RWPE2 (cell line): ENCODE results near the gene ITGAD.

Source experiments
- ATAC-seq: fragments of 200-7000 bp; cut with Tn5 transposase; 3 replicates; pipeline ENCODE4 v1.9.1; 2021; ENCODE audit warnings: low read depth
- DNase-seq: peaks from one replicate; pipeline ENCODE4 v3.0.0-alpha.2; 2020; ENCODE audit warnings: low spot score
- H3K27ac ChIP-seq: fragments of 450-650 bp; 2 replicates; pipeline ENCODE4 v1.5.1; 2017; ENCODE audit warnings: mild to moderate bottlenecking; ENCODE audit not compliant: poor library complexity, severe bottlenecking
- H3K27me3 ChIP-seq: fragments of 250-450 bp; sonication (Bioruptor Pico); 2 replicates; pipeline ENCODE4 v1.5.1; 2021; ENCODE audit warnings: mild to moderate bottlenecking, moderate library complexity; ENCODE audit not compliant: insufficient read depth, poor library complexity, severe bottlenecking
- H3K36me3 ChIP-seq: fragments of 250-450 bp; sonication (Bioruptor Pico); 2 replicates; pipeline ENCODE4 v1.5.1; 2020; ENCODE audit warnings: low read depth, mild to moderate bottlenecking, moderate library complexity
- H3K4me1 ChIP-seq: fragments of 250-450 bp; sonication (Bioruptor Pico); 2 replicates; pipeline ENCODE4 v1.5.1; 2021; ENCODE audit warnings: mild to moderate bottlenecking, moderate library complexity; ENCODE audit not compliant: insufficient read depth, poor library complexity, severe bottlenecking
- H3K4me3 ChIP-seq: fragments of 250-450 bp; sonication (Bioruptor Pico); 2 replicates; pipeline ENCODE4 v1.5.1; 2021; ENCODE audit warnings: mild to moderate bottlenecking, moderate library complexity; ENCODE audit not compliant: severe bottlenecking
- H3K9me3 ChIP-seq: fragments of 250-450 bp; sonication (Bioruptor Pico); 2 replicates; pipeline ENCODE4 v1.5.1; 2021; ENCODE audit warnings: mild to moderate bottlenecking, moderate library complexity; ENCODE audit not compliant: severe bottlenecking
- TF ChIP-seq, protein P1 (sequence below): fragments of 450-650 bp; IDR thresholded peaks from one replicate; pipeline ENCODE4 v1.5.1; 2017; ENCODE audit warnings: mild to moderate bottlenecking, moderate library complexity; ENCODE audit not compliant: poor library complexity, severe bottlenecking

ITGAD gene

DNA sequence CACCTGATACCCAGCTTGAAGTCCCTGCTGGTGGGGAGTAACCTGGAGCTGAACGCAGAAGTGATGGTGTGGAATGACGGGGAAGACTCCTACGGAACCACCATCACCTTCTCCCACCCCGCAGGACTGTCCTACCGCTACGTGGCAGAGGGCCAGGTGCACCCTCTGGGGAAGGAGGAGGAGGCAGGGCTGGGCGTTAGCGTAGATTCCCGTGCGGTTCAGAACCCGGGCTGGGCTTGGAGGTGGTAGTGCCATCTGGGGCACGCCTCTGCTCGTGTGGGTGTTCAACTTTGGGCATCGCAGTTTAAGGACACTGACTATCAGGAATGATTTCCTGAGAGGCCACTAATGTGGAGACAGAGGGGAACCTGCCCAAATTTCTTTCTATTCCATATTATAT is 19.9 kb upstream of the ITGAD start:
- Histone ChIP-seq H3K36me3 (no peaks in the 10 kb centered on the region), H3K27me3 (no peaks in the 10 kb centered on the region), H3K27ac (no peak overlapping the region), H3K4me1 (no peaks in the 10 kb centered on the region), H3K9me3 (no peaks in the 10 kb centered on the region), H3K4me3 (no peak overlapping the region)
- no peak for ATAC-seq
- no peak for DNase-seq
- TF ChIP-seq, protein P1, sequence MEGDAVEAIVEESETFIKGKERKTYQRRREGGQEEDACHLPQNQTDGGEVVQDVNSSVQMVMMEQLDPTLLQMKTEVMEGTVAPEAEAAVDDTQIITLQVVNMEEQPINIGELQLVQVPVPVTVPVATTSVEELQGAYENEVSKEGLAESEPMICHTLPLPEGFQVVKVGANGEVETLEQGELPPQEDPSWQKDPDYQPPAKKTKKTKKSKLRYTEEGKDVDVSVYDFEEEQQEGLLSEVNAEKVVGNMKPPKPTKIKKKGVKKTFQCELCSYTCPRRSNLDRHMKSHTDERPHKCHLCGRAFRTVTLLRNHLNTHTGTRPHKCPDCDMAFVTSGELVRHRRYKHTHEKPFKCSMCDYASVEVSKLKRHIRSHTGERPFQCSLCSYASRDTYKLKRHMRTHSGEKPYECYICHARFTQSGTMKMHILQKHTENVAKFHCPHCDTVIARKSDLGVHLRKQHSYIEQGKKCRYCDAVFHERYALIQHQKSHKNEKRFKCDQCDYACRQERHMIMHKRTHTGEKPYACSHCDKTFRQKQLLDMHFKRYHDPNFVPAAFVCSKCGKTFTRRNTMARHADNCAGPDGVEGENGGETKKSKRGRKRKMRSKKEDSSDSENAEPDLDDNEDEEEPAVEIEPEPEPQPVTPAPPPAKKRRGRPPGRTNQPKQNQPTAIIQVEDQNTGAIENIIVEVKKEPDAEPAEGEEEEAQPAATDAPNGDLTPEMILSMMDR = no peak

DNA sequence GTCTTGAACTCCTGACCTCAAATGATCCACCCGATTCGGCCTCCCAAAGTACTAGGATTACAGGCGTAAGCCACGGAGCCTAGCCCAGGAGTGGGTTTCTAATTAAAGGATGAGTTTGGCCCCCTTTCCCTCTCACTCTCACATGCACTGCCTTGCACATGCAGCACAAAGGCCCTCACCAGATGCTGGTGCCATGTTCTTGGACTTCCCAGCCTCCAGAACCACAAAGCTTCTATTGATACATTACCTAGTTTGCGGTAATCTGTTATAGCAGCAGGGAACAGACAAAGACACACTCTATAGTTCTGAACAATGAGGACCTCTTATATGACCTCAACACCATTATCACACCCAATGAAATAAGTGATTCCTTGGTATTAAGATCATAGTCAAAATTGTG is 17.9 kb upstream of the ITGAD start:
- ATAC-seq (no peak), DNase-seq (no peak)
- no peaks in the 10 kb centered on the region for H3K4me1 ChIP-seq
- no peaks in the 10 kb centered on the region for H3K27me3 ChIP-seq
- no peaks in the 10 kb centered on the region for H3K9me3 ChIP-seq
- H3K4me3 ChIP-seq = no peak overlapping the region
- no peaks in the 10 kb centered on the region for H3K36me3 ChIP-seq
- H3K27ac ChIP-seq = no peak overlapping the region
- TF ChIP-seq, protein P1 = no peak

DNA sequence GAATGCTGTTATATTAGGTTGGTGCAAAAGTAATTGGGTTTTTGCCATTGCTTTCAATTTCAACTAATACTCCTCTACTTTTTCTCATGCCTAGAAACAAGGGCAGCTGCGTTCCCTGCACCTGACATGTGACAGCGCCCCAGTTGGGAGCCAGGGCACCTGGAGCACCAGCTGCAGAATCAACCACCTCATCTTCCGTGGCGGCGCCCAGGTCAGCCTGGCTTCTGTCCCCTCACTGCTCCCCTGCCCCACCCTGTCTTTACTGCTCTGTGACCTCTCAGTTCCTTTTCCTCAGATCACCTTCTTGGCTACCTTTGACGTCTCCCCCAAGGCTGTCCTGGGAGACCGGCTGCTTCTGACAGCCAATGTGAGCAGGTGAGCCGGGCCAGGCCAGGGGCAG is 16.4 kb upstream of the ITGAD start:
- no peaks in the 10 kb centered on the region for H3K36me3 ChIP-seq
- H3K9me3 ChIP-seq = no peaks in the 10 kb centered on the region
- TF ChIP-seq, protein P1 = no peak
- no peak for ATAC-seq
- H3K27me3 ChIP-seq = no peaks in the 10 kb centered on the region
- no peak overlapping the region for H3K4me3 ChIP-seq
- H3K27ac ChIP-seq = no peak overlapping the region
- H3K4me1 ChIP-seq = no peaks in the 10 kb centered on the region
- DNase-seq = no peak

DNA sequence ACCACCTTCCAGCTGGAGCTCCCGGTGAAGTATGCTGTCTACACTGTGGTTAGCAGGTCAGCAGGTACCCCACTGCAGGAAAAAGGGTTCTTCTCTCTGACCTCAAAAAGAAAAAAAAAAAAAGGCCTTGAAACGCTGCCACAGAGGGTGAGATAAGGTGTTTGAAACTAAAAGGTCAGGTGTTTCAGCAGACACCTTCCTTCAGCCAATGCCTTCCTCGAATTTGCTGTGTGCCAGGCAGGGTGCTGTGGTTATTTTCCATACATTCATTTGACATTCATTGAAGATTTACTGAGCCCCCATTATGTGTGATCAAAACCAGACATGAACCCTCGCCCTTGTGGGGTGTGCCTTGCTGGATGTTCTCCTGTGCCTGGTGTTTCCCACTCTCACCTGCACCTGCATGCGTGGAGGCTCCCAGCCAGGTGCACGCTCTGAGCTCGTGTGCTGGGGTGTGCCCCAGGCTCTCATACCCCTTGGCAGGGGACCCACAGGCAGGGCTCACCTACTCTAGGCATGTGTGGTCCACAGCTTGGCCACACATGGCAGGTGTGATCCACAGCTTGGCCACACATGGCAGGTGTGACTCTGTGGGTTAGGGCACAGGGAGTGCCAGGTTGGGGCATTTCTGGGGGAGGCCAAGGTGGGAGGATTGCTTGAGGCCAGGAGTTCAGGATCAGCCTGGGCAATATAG is 15.8 kb upstream of the ITGAD start:
- no peaks in the 10 kb centered on the region for H3K36me3 ChIP-seq
- no peak overlapping the region for H3K27ac ChIP-seq
- ATAC-seq = no peak
- no peak for DNase-seq
- H3K27me3 ChIP-seq = no peaks in the 10 kb centered on the region
- no peaks in the 10 kb centered on the region for H3K9me3 ChIP-seq
- no peaks in the 10 kb centered on the region for H3K4me1 ChIP-seq
- no peak overlapping the region for H3K4me3 ChIP-seq
- TF ChIP-seq, protein P1 = no peak

DNA sequence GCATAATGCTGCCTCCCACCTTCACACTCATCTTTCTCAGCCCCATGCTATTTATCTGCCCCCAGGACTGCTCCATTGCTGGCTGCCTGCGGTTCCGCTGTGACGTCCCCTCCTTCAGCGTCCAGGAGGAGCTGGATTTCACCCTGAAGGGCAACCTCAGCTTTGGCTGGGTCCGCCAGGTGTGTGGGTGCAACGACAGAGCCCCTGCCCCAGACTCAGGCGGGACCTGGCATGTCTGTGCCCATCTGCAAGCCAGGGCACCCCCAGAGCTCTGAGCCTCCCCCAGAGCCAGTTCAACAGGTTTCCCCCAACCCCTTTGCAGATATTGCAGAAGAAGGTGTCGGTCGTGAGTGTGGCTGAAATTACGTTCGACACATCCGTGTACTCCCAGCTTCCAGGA is 12.9 kb upstream of the ITGAD start:
- Histone ChIP-seq H3K27me3 (no peaks in the 10 kb centered on the region), H3K36me3 (no peaks in the 10 kb centered on the region), H3K9me3 (no peaks in the 10 kb centered on the region), H3K27ac (no peak overlapping the region), H3K4me1 (peaks cover under 1% of the 10 kb centered on the region), H3K4me3 (no peak overlapping the region)
- DNase-seq (no peak), ATAC-seq (no peak)
- TF ChIP-seq, protein P1 = no peak
